SJCRH30 (cell line): ENCODE data around the gene HDDC3. TPM values are rescaled to one million over a fixed set of nuclear protein-coding genes. Genes with fewer than 3 reads are reported as not detected.
"Not testable (repeated sequence)": the region's sequence is repeated elsewhere in the genome, so short reads cannot be mapped to it uniquely, and the experiment has no call there.

Experiments used
- DNase-seq, 2 experiments: peaks; one replicate each; pipeline ENCODE4 v3.0.0-alpha.2; 2015 to 2020
- H3K27ac ChIP-seq: fragments of 250-450 bp; sonication (Bioruptor Pico); 2 replicates; pipeline ENCODE4 v1.5.1; 2020; ENCODE audit warnings: mild to moderate bottlenecking, moderate library complexity
- H3K27me3 ChIP-seq: fragments of 250-450 bp; sonication (Bioruptor Pico); 2 replicates; pipeline ENCODE4 v1.5.1; 2020; ENCODE audit warnings: mild to moderate bottlenecking, moderate library complexity
- H3K36me3 ChIP-seq: fragments of 250-450 bp; sonication (Bioruptor Pico); 2 replicates; pipeline ENCODE4 v1.5.1; 2020; ENCODE audit warnings: mild to moderate bottlenecking, moderate library complexity
- H3K4me1 ChIP-seq: fragments of 250-450 bp; sonication (Bioruptor Pico); 2 replicates; pipeline ENCODE4 v1.5.1; 2020; ENCODE audit warnings: mild to moderate bottlenecking, moderate library complexity
- H3K4me3 ChIP-seq: fragments of 250-450 bp; sonication (Bioruptor Pico); 2 replicates; pipeline ENCODE4 v1.5.1; 2020; ENCODE audit warnings: mild to moderate bottlenecking, moderate library complexity
- H3K9me3 ChIP-seq: fragments of 250-450 bp; sonication (Bioruptor Pico); replicated peaks from 2 replicates; pipeline ENCODE4 v1.5.1; 2020; ENCODE audit warnings: mild to moderate bottlenecking, moderate library complexity
- total RNA-seq: library from RNA; depleted of rRNA; stranded (reverse); fragments of >200 nt; shearing (Covaris generic); gene quantifications from 2 replicates; pipeline ENCODE4 v1.2.3, GENCODE V29; 2014

The HDDC3 gene
- total RNA-seq, 1 experiment from 2014 or later: 4.7 TPM

DNA sequence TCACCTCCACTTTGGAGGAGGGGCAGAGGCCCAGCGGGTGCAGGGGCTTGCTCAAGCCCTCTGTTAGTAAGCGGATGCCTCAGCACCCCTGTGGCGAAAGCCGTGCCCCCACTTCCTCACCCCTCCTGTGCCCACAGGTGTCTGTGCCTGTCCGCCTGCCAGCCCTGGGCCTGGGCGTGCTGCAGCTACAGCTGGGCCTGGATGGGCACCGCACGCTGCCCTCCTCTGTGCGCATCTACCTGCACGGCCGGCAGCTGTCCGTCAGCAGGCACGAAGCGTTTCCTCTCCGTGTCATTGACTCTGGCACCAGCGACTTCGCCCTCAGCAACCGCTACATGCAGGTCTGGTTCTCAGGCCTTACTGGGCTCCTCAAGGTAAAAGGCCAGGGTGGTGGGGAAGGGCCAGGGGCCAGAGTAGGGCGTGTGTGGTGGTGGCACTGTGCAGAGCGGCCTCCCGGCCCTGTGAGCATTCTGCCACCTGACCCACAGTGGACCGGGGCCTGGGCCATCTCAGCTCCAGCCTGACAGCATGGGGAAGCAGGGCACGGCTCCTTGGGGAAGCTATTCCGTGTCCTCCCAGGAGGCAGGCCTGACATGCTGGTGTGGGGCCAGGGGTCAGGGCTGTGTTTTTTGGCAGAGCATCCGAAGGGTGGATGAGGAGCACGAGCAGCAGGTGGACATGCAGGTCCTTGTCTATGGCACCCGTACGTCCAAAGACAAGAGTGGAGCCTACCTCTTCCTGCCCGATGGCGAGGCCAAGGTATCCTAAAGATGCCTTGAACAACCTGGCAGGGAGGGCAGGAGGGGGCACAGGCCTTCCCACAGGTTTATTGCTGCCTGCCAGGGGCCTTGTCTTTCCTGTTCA lies 20.2 kb downstream of the HDDC3 start:
- H3K36me3 ChIP-seq: no peaks in the 10 kb centered on the region
- no peak for DNase-seq

DNA sequence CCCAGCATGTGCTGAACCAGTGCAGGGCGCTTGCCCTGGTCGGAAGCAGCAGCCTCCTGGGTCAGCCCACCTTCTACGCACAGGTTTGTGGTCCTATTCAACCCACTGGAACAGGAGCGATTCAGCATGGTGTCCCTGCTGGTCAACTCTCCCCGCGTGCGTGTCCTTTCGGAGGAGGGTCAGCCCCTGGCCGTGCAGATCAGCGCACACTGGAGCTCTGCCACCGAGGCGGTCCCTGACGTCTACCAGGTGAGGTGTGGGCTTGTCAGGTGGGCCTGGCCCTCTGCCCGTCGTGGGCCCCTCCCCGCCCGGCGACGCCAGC lies 21.1 kb downstream of the HDDC3 start:
- no peaks in the 10 kb centered on the region for H3K27me3 ChIP-seq
- H3K27ac ChIP-seq: no peak overlapping the region
- DNase-seq: no peak
- no peaks in the 10 kb centered on the region for H3K36me3 ChIP-seq
- no peak overlapping the region for H3K4me3 ChIP-seq
- H3K4me1 ChIP-seq: peaks cover 25% of the 10 kb centered on the region
- no peaks in the 10 kb centered on the region for H3K9me3 ChIP-seq

More for the DNA sequence above, 20.2 kb downstream of the HDDC3 start:
- H3K27ac ChIP-seq: no peak overlapping the region
- no peak overlapping the region for H3K4me3 ChIP-seq
- no peaks in the 10 kb centered on the region for H3K9me3 ChIP-seq
- no peaks in the 10 kb centered on the region for H3K27me3 ChIP-seq
- peaks cover 31% of the 10 kb centered on the region for H3K4me1 ChIP-seq

DNA sequence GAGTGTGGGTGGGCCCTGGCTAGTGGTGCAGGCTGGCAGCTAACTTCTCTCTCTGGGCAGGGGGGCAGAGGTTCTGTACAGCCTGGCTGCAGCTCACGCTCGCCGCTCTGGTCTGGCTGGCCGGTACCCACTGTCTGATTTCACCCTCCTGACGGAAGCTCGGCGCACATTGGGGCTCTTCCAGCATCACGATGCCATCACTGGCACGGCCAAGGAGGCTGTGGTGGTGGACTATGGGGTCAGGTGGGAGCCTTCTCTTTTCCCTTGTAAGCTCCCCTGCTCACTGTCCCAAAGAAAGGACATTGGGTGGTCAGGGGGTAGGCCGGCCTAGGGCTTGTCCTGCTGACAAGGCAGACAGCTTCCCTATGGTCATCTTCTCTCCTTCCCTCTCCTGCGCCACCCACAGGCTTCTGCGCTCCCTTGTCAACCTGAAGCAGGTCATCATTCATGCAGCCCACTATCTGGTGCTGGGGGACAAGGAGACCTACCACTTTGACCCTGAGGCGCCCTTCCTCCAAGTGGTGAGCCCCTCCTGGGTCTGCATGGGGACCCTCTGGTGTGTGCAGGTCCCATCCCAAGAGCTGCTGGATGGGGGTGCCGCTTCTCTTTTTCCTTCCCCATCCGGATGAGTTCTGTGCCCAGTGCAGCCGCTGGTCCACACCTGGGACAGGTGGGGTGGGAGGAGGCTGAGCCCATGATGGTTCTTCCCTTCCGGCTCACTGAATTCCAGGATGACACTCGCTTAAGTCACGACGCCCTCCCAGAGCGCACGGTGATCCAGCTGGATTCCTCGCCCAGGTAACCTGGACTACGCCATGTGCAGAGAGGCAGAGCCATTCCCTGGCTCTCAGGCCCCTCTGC lies 21.7 kb downstream of the HDDC3 start:
- Histone ChIP-seq H3K9me3 (no peaks in the 10 kb centered on the region), H3K27me3 (no peaks in the 10 kb centered on the region), H3K27ac (no peak overlapping the region), H3K4me1 (peaks cover 19% of the 10 kb centered on the region), H3K4me3 (no peak overlapping the region), H3K36me3 (no peaks in the 10 kb centered on the region)
- DNase-seq: no peak

DNA sequence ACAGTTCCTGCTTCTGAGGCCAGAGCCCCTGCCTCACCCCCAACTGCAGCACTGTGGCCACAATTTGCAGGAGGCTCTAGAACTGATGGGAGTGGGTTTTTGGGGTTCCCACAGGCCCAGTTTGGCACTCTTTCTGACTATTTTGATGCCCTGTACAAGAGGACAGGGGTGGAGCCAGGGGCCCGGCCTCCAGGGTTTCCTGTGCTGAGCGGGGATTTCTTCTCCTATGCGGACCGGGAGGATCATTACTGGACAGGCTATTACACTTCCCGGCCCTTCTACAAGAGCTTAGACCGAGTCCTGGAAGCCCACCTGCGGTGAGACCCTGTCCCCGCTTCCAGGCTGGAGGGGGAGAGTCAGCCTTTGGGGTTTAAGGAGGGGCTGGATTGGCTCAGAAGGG lies 22.4 kb downstream of the HDDC3 start:
- Histone ChIP-seq H3K4me3 (no peak overlapping the region), H3K27me3 (no peaks in the 10 kb centered on the region), H3K9me3 (no peaks in the 10 kb centered on the region), H3K4me1 (peaks cover 12% of the 10 kb centered on the region), H3K36me3 (peaks cover 2% of the 10 kb centered on the region; the same call in 1 of the 2 replicates), H3K27ac (no peak overlapping the region)
- DNase-seq: no peak

DNA sequence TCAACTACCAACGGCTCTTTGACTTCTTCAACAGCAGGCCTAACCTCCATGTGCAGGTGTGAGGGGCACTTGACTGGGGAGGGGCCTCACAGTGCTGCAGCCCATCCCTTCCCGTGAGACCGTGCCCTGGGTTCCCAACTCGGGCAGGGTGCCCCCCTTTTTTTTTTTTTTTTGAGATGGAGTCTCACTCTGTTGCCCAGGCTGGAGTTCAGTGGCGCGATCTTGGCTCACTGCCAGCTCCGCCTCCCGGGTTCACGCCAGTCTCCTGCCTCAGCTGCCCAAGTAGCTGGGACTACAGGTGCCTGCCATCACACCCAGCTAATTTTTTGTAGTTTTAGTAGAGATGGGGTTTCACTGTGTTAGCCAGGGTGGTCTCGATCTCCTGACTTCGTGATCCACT lies 22.9 kb downstream of the HDDC3 start:
- H3K9me3 ChIP-seq, DNase-seq, H3K27ac ChIP-seq, H3K27me3 ChIP-seq, H3K36me3 ChIP-seq, H3K4me1 ChIP-seq, H3K4me3 ChIP-seq: not testable (repeated sequence)

DNA sequence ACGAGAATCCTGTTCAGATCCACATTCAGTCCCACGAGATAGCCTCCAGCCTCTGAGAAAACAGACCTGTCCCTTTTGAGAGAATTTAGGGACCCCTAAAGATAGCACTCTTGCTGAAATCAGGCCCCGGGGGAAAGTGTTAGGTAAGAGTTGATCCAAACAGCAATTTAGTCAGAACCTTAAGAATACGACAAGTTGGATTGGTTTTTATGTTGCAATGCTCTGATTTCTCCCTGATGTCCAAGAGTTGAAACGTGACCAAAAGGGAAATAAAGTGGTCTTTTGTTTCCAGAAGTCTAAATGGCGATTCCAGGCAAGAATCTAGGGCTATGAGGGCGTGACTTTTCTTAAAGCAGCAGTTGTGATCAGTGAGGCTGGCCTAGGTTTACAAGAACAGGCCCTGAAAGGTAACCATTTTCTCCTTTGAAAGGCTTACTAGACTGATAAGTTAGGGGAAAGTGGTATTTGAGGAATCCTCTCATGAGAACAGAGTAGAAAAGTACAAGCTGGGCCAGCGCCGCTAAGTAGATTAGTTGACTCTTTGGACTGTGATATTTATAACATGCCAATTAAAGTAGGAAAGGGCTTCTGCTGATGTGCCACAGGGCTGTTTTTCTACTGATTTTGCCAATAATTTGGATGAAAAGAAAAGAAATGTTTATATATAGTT lies 24.4 kb downstream of the HDDC3 start:
- DNase-seq: no peak
- H3K9me3 ChIP-seq: no peaks in the 10 kb centered on the region
- no peak overlapping the region for H3K27ac ChIP-seq
- H3K36me3 ChIP-seq: peaks cover 2% of the 10 kb centered on the region; the same call in 1 of the 2 replicates
- H3K27me3 ChIP-seq: no peaks in the 10 kb centered on the region
- H3K4me3 ChIP-seq: no peak overlapping the region
- H3K4me1 ChIP-seq: peaks cover 7% of the 10 kb centered on the region

DNA sequence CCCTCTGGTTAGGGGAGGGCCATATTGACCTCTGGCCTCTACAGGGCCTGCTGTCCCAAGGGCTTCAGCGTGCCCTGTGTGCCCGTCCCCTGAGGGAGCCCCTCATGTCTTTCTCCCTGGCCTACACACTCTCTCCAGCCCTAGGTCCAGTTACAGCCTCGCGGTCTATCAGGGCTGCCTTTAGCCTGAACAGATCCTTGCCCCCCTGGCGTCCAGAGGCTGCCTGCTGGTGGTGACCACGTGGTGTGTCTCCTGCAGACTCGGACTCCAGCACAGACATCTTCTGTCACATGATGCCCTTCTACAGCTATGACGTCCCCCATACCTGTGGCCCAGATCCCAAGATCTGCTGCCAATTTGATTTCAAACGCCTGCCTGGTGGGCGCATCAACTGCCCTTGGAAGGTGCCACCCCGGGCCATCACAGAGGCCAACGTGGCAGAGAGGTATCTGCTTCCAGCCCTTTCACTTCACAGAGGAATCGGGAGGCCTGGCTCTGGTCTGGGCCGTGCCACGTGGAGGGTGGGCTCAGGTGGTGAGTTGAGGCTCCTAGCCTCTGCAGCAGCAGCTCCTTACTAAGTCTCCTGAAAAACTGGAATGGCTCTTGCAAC lies 25.2 kb downstream of the HDDC3 start:
- Histone ChIP-seq H3K36me3 (peaks cover 2% of the 10 kb centered on the region; the same call in 1 of the 2 replicates), H3K9me3 (no peaks in the 10 kb centered on the region), H3K27ac (no peak overlapping the region), H3K4me1 (peaks cover 7% of the 10 kb centered on the region), H3K27me3 (no peaks in the 10 kb centered on the region), H3K4me3 (no peak overlapping the region)
- no peak for DNase-seq

DNA sequence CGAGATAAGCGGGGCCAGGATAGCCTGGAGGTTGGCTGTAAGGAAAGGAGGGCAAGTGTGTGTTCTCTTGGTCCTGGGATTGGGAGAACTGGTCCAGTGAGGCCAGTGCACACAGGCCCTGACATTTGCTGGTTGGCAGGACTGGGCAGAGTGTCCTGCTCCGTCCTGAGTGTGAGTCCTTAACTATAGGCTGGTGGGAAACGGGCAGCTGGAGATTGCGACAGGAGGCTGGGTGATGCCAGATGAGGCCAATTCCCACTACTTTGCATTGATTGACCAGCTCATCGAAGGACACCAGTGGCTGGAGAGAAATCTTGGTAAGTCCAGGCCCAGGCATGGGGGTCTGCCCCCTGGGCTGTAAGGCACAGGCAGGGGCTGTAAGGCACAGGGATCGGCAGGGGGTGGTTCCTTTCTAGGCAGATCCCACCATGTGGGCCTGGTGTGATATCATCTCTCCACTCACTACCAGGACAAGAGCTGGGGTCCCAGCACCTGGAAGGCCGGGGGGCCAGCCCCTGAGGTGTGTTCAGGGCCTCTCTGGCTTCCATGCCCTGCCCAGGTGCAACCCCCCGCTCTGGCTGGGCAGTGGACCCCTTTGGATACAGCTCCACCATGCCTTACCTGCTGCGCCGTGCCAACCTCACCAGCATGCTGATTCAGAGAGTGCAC lies 26.0 kb downstream of the HDDC3 start:
- peaks cover 13% of the 10 kb centered on the region for H3K4me1 ChIP-seq
- H3K9me3 ChIP-seq: no peaks in the 10 kb centered on the region
- H3K4me3 ChIP-seq: no peak overlapping the region
- no peak for DNase-seq
- peaks cover 2% of the 10 kb centered on the region; the same call in 1 of the 2 replicates for H3K36me3 ChIP-seq
- H3K27ac ChIP-seq: no peak overlapping the region
- H3K27me3 ChIP-seq: no peaks in the 10 kb centered on the region

DNA sequence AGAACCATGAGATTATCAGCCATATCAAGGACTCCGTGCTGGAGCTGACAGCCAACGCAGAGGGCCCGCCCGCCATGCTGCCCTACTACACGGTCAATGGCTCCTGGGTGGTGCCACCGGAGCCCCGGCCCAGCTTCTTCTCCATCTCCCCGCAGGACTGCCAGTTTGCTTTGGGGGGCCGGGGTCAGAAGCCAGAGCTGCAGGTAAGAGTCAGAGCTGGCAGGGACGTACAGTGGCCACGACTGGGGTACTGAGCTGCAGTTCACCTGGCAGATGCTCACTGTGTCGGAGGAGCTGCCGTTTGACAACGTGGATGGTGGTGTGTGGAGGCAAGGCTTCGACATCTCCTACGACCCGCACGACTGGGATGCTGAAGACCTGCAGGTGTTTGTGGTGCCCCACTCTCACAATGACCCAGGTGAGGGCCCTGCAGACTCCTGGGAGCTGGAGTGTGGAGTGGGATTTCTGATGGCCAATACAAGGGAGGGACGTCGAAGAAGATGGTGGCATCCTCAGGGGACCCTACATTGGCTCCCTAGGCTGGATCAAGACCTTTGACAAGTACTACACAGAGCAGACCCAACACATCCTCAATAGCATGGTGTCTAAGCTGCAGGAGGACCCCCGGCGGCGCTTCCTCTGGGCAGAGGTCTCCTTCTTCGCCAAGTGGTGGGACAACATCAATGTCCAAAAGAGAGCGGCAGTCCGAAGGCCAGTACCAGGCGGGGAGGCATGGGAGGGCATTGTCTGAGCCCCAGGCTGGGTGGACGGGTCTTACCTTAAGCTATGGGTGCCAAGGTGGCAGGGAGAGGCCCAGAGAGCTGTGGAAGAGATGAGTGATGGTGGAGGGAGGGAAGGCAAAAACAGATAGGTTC lies 26.8 kb downstream of the HDDC3 start:
- Histone ChIP-seq H3K4me3 (no peak overlapping the region), H3K27ac (no peak overlapping the region), H3K27me3 (no peaks in the 10 kb centered on the region), H3K36me3 (peaks cover 2% of the 10 kb centered on the region; the same call in 1 of the 2 replicates), H3K9me3 (no peaks in the 10 kb centered on the region), H3K4me1 (peaks cover 13% of the 10 kb centered on the region)
- DNase-seq: no peak

DNA sequence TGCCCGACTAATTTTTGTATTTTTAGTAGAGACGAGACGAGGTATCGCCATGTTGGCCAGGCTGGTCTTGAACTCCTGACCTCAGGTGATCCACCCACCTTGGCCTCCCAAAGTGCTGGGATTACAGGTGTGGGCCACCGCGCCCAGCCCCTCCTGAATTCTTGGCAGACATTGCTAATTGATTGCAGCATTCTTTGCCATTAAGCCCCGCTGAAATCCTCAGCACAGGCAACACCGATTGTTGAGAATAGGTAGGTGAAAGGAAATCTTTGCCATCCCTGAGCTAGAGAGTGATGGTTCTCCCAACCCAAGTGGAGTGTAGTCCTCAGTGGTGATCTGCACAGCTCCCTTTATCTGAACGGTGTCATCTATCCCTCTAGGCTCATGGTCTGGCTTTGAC lies 27.6 kb downstream of the HDDC3 start:
- H3K36me3 ChIP-seq: peaks cover 2% of the 10 kb centered on the region; the same call in 1 of the 2 replicates
- no peak overlapping the region for H3K27ac ChIP-seq
- H3K9me3 ChIP-seq: no peaks in the 10 kb centered on the region
- peaks cover 13% of the 10 kb centered on the region for H3K4me1 ChIP-seq
- no peak for DNase-seq
- H3K4me3 ChIP-seq: no peak overlapping the region
- no peaks in the 10 kb centered on the region for H3K27me3 ChIP-seq

DNA sequence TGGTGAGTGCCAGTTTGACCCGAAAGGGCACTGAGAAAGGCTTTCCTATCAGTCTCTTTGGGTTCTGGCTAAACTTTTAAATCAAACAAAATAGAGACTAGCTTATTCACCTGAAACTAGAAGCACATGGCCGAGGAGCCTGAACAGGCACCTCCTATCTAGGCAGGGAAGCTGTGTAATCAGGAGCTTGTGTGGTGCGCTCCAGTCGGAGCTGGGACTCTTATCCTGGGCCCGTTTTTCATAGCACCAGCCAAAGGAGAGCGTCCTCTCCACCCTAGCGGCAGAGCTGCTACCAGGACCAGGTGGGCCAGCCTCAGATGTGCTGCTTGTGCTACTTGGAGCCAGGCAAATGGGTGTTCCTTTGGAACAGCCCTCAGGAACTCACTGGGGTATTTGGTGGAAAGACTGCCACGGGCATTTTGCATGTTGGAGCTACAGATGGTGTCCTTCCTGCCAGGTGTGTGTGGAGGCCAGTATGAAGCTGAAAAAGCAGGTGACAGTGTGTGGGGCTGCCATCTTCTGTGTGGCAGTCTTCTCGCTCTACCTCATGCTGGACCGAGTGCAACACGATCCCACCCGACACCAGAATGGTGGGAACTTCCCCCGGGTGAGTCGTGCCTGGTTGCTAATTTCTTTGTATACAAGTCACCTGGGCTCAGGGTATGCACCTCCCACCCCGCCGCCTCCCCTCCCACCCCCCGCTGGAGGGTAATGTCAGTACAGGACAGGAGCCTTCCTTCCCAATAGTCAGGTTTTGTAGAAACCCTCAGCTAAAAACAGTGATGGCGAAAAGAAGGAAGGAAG lies 28.4 kb downstream of the HDDC3 start:
- H3K27me3 ChIP-seq: no peaks in the 10 kb centered on the region
- no peak for DNase-seq
- H3K9me3 ChIP-seq: no peaks in the 10 kb centered on the region
- H3K27ac ChIP-seq: no peak overlapping the region
- H3K36me3 ChIP-seq: peaks cover 2% of the 10 kb centered on the region; the same call in 1 of the 2 replicates
- H3K4me1 ChIP-seq: peaks cover 13% of the 10 kb centered on the region
- peak overlapping the region; percentile 67 for H3K4me3 ChIP-seq

DNA sequence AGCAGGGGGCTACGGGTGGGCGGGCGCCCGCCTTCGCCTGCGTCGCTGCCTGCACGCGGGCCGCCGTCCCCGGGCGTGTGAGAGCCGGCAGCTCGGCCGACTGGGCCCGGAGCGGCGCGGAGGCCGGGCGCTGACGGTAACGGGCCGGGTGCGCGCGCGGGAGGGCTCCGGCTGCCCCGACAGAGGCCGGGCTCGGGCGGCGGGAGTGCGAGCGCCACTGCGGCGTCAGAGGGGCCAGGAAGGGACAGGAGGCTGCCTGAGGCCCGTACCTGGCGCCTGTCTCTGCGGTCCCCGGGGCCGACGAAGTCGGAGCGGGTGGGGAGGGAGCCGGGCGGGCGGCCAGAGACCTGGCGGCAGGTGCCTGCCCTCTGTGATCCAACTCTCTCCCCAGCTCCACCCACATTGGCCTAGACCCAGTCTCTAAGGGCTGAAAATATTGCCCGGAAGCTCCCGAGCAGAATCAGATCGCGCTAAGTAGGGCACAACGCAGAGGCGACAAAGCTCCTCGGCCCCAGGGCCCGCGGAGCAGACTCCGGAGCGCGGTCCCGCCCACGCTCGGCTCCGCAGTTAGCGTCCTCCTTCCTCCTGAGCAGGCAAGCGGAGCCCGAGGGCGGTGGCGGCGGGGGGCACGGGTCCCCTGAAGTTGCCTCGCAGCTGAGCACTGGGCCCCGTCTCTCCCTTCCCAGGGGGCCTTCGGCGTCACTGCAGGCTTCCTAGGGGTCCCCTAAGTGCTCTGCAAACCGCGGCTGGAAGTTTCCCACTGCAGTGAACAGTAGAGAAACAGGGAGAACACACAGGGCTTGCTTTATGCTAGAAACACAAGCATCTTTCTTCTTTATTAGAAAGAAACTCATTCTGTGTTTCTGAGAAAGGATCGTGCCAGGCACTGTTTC lies 29.3 kb downstream of the HDDC3 start, which contains the start of gene MAN2A2:
Gene MAN2A2, plus strand, starts transcription at position 463 of the 893 bp plus-strand sequence. CDS start 906 bp downstream, outside the sequence.
- Histone ChIP-seq H3K4me3 (peak within 1 kb of the TSS; percentile 67), H3K9me3 (no peaks in the 10 kb centered on the region), H3K27me3 (no peaks in the 10 kb centered on the region), H3K27ac (peak within 1 kb of the TSS; percentile 33), H3K36me3 (peaks cover 2% of the 10 kb centered on the region; the same call in 1 of the 2 replicates), H3K4me1 (peaks cover 13% of the 10 kb centered on the region)
- DNase-seq: peak; percentile 39 to 58
